ENCODE data around the gene RPS6KA3. TPM values are rescaled to one million over a fixed set of nuclear protein-coding genes. Genes with fewer than 3 reads are reported as not detected.
"Not testable (repeated sequence)": the region's sequence is repeated elsewhere in the genome, so short reads cannot be mapped to it uniquely, and the experiment has no call there.

Gene RPS6KA3
- total and polyA plus RNA-seq, 4 donors = 7.9 to 52.7 (median 27.7) TPM

GRCh38 chrX:20135944-20136343 lies 130.8 kb downstream of the RPS6KA3 start:
- intact Hi-C loops (cut with DNase I) = loop anchor here in 1 of 2 donors (10.0 kb wide), 1 partner anchor 231 kb away; no protein-coding TSS in a partner anchor
- ATAC-seq (ENCODE audit: low FRiP score) = no peak
- Histone ChIP-seq H3K4me3 (ENCODE audit: low read length in 2 of 2) (no peak overlapping the region), H3K36me3 (ENCODE audit: control insufficient read depth in 1 of 2, insufficient read depth in 2 of 2, low read length in 1 of 2) (peaks cover 0 to 4% of the 10 kb centered on the region in 2 donors), H3K9me3 (ENCODE audit: control insufficient read depth, low read length) (no peaks in the 10 kb centered on the region), H3K27me3 (ENCODE audit: control insufficient read depth in 1 of 2, insufficient read depth in 2 of 2, low read length in 1 of 2) (no peaks in the 10 kb centered on the region), H3K27ac (ENCODE audit: low read depth in 1 of 2, low read length in 2 of 2) (no peak overlapping the region), H3K4me1 (ENCODE audit: control insufficient read depth in 1 of 2, insufficient read depth in 2 of 2, low read length in 2 of 2) (no peaks in the 10 kb centered on the region)
- DNase-seq = no peak
- WGBS, 2 donors = 81 to 89% methylated on average over 5 of the region's 5 CpGs

- H3K27ac ChIP-seq (ENCODE audit: low read depth in 1 of 2, low read length in 2 of 2) = no peak overlapping the region
- H3K27me3 ChIP-seq (ENCODE audit: control insufficient read depth in 1 of 2, insufficient read depth in 2 of 2, low read length in 1 of 2) = no peaks in the 10 kb centered on the region
- H3K36me3 ChIP-seq (ENCODE audit: control insufficient read depth in 1 of 2, insufficient read depth in 2 of 2, low read length in 1 of 2) = peaks cover 0 to 4% of the 10 kb centered on the region in 2 donors
- no peak overlapping the region for H3K4me3 ChIP-seq (ENCODE audit: low read length in 2 of 2)
- no peaks in the 10 kb centered on the region for H3K9me3 ChIP-seq (ENCODE audit: control insufficient read depth, low read length)
- intact Hi-C loops (cut with DNase I) = loop anchor here in 1 of 2 donors (10.0 kb wide), 1 partner anchor 228 kb away; no protein-coding TSS in a partner anchor
- DNase-seq (no peak), ATAC-seq (ENCODE audit: low FRiP score) (no peak)
- 86 to 92% methylated on average over 1 of the region's 1 CpG for WGBS, 2 donors
- H3K4me1 ChIP-seq (ENCODE audit: control insufficient read depth in 1 of 2, insufficient read depth in 2 of 2, low read length in 2 of 2) = no peaks in the 10 kb centered on the region
Observed at GRCh38 chrX:20132666-20133065, 134.0 kb downstream of the RPS6KA3 start.

DNA sequence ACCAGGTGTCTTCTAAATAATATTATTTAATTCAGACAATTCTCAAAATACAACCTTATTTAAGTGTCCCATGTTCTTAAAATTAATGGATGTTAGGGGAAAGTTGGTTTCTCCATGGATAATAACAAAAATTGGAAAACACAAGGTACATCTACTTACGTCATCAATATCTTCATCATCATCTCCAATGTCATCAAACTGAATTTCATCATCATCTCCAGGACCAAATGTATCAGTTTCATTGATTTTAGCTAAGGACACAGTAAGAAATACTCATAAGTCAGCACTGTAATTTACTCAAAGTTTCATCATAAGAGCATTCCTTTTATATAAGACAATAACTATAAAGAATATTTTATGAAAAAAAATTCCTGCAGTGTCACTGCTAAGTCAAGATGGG lies 136.4 kb downstream of the RPS6KA3 start:
- DNase-seq (no peak), ATAC-seq (ENCODE audit: low FRiP score) (no peak)
- no peaks in the 10 kb centered on the region for H3K27me3 ChIP-seq (ENCODE audit: control insufficient read depth in 1 of 2, insufficient read depth in 2 of 2, low read length in 1 of 2)
- intact Hi-C loops (cut with DNase I) = loop anchor here in 1 of 2 donors (10.0 kb wide), 1 partner anchor 226 kb away; no protein-coding TSS in a partner anchor
- no peak overlapping the region for H3K27ac ChIP-seq (ENCODE audit: low read depth in 1 of 2, low read length in 2 of 2)
- H3K36me3 ChIP-seq (ENCODE audit: control insufficient read depth in 1 of 2, insufficient read depth in 2 of 2, low read length in 1 of 2) = no peaks in the 10 kb centered on the region
- no peak overlapping the region for H3K4me3 ChIP-seq (ENCODE audit: low read length in 2 of 2)
- H3K4me1 ChIP-seq (ENCODE audit: control insufficient read depth in 1 of 2, insufficient read depth in 2 of 2, low read length in 2 of 2) = no peaks in the 10 kb centered on the region
- WGBS, 2 donors = 93 to 96% methylated on average over 1 of the region's 1 CpG
- H3K9me3 ChIP-seq (ENCODE audit: control insufficient read depth, low read length) = no peaks in the 10 kb centered on the region

GRCh38 chrX:20129547-20129946 lies 137.2 kb downstream of the RPS6KA3 start:
- H3K9me3 ChIP-seq (ENCODE audit: control insufficient read depth, low read length) = no peaks in the 10 kb centered on the region
- WGBS, 2 donors = 57 to 63% methylated on average over 1 of the region's 1 CpG
- intact Hi-C loops (cut with DNase I) = no loop called here
- DNase-seq (no peak), ATAC-seq (ENCODE audit: low FRiP score) (no peak)
- no peaks in the 10 kb centered on the region for H3K36me3 ChIP-seq (ENCODE audit: control insufficient read depth in 1 of 2, insufficient read depth in 2 of 2, low read length in 1 of 2)
- no peaks in the 10 kb centered on the region for H3K27me3 ChIP-seq (ENCODE audit: control insufficient read depth in 1 of 2, insufficient read depth in 2 of 2, low read length in 1 of 2)
- no peaks in the 10 kb centered on the region for H3K4me1 ChIP-seq (ENCODE audit: control insufficient read depth in 1 of 2, insufficient read depth in 2 of 2, low read length in 2 of 2)
- H3K4me3 ChIP-seq (ENCODE audit: low read length in 2 of 2) = no peak overlapping the region
- H3K27ac ChIP-seq (ENCODE audit: low read depth in 1 of 2, low read length in 2 of 2) = no peak overlapping the region

- 49 to 64% methylated on average over 4 of the region's 4 CpGs for whole genome bisulfite sequencing, 2 donors
- Histone ChIP-seq H3K27ac (ENCODE audit: low read depth in 1 of 2, low read length in 2 of 2) (no peak overlapping the region), H3K27me3 (ENCODE audit: control insufficient read depth in 1 of 2, insufficient read depth in 2 of 2, low read length in 1 of 2) (no peaks in the 10 kb centered on the region), H3K36me3 (ENCODE audit: control insufficient read depth in 1 of 2, insufficient read depth in 2 of 2, low read length in 1 of 2) (no peaks in the 10 kb centered on the region), H3K9me3 (ENCODE audit: control insufficient read depth, low read length) (no peaks in the 10 kb centered on the region), H3K4me1 (ENCODE audit: control insufficient read depth in 1 of 2, insufficient read depth in 2 of 2, low read length in 2 of 2) (no peaks in the 10 kb centered on the region), H3K4me3 (ENCODE audit: low read length in 2 of 2) (no peak overlapping the region)
- ATAC-seq (ENCODE audit: low FRiP score) = no peak
- no peak for DNase-seq
- intact Hi-C loops (cut with DNase I) = no loop called here
Observed at GRCh38 chrX:20128670-20129069, 138.0 kb downstream of the RPS6KA3 start.

DNA sequence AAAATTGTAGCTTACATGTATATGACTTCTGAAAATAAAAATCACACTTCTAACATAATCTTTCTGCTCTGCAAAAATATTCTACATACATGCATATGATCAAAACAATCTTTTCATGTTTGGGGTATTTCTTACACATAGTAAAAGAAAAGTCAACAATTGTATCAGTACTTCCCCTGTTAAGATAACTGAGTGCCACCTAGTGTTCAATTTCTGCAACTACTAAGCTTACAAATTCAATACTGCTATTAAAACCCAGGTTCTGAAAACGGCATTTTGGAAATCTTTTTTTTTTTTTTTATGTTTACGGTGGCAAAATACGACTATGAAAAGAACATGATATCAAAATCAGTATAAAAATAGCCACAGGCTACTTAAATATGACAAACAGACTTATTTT lies 139.3 kb downstream of the RPS6KA3 start:
- H3K9me3 ChIP-seq (ENCODE audit: control insufficient read depth, low read length); H3K27me3 ChIP-seq (ENCODE audit: control insufficient read depth in 1 of 2, insufficient read depth in 2 of 2, low read length in 1 of 2); H3K4me3 ChIP-seq (ENCODE audit: low read length in 2 of 2); DNase-seq; H3K27ac ChIP-seq (ENCODE audit: low read depth in 1 of 2, low read length in 2 of 2); H3K36me3 ChIP-seq (ENCODE audit: control insufficient read depth in 1 of 2, insufficient read depth in 2 of 2, low read length in 1 of 2); H3K4me1 ChIP-seq (ENCODE audit: control insufficient read depth in 1 of 2, insufficient read depth in 2 of 2, low read length in 2 of 2); intact Hi-C loops (cut with DNase I): not testable (repeated sequence)
- WGBS, 2 donors = 1 to 3% methylated on average over 3 of the region's 3 CpGs
- ATAC-seq (ENCODE audit: low FRiP score) = peak; percentile 77

DNA sequence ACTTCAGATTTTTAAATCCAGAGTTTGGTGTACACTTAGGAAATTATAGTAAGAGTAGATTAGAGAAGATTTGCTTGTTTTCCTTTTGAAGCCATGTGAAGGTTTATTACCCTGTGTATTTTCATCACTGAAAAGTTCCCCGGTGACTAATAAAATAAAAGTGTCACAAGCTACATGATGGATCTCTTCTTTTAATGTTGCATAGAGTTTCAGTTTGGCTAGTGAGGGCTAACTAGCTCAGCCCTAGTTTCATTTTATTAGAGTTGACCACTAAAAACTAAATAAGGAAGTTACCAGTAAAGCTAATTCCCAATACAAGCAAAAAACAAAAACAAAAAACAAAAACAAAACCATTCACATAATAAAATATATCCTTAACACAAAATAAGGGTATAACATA lies 139.9 kb downstream of the RPS6KA3 start:
- H3K27ac ChIP-seq (ENCODE audit: low read depth in 1 of 2, low read length in 2 of 2); H3K4me1 ChIP-seq (ENCODE audit: control insufficient read depth in 1 of 2, insufficient read depth in 2 of 2, low read length in 2 of 2); DNase-seq; intact Hi-C loops (cut with DNase I); ATAC-seq (ENCODE audit: low FRiP score); H3K4me3 ChIP-seq (ENCODE audit: low read length in 2 of 2); H3K36me3 ChIP-seq (ENCODE audit: control insufficient read depth in 1 of 2, insufficient read depth in 2 of 2, low read length in 1 of 2); H3K9me3 ChIP-seq (ENCODE audit: control insufficient read depth, low read length); H3K27me3 ChIP-seq (ENCODE audit: control insufficient read depth in 1 of 2, insufficient read depth in 2 of 2, low read length in 1 of 2): not testable (repeated sequence)
- WGBS, 2 donors = 7 to 50% methylated on average over 1 of the region's 1 CpG

- intact Hi-C loops (cut with DNase I) = no loop called here
- no peaks in the 10 kb centered on the region for H3K4me1 ChIP-seq (ENCODE audit: control insufficient read depth in 1 of 2, insufficient read depth in 2 of 2, low read length in 2 of 2)
- H3K27me3 ChIP-seq (ENCODE audit: control insufficient read depth in 1 of 2, insufficient read depth in 2 of 2, low read length in 1 of 2) = no peaks in the 10 kb centered on the region
- no peak for DNase-seq
- no peaks in the 10 kb centered on the region for H3K36me3 ChIP-seq (ENCODE audit: control insufficient read depth in 1 of 2, insufficient read depth in 2 of 2, low read length in 1 of 2)
- no peak overlapping the region for H3K27ac ChIP-seq (ENCODE audit: low read depth in 1 of 2, low read length in 2 of 2)
- H3K4me3 ChIP-seq (ENCODE audit: low read length in 2 of 2) = no peak overlapping the region
- no peaks in the 10 kb centered on the region for H3K9me3 ChIP-seq (ENCODE audit: control insufficient read depth, low read length)
- ATAC-seq (ENCODE audit: low FRiP score) = no peak
Observed at GRCh38 chrX:20124964-20125363, 141.7 kb downstream of the RPS6KA3 start.

- intact Hi-C loops (cut with DNase I) = loop anchor here in 1 of 2 donors (10.0 kb wide), 1 partner anchor 213 kb away; no protein-coding TSS in a partner anchor
- ATAC-seq (ENCODE audit: low FRiP score) = no peak
Observed at GRCh38 chrX:20118065-20118824, 148.5 kb downstream of the RPS6KA3 start.

More at GRCh38 chrX:20118065-20118824, 148.5 kb downstream of the RPS6KA3 start:
- no peaks in the 10 kb centered on the region for H3K27me3 ChIP-seq (ENCODE audit: control insufficient read depth in 1 of 2, insufficient read depth in 2 of 2, low read length in 1 of 2)
- H3K36me3 ChIP-seq (ENCODE audit: control insufficient read depth in 1 of 2, insufficient read depth in 2 of 2, low read length in 1 of 2) = no peaks in the 10 kb centered on the region
- whole genome bisulfite sequencing, 2 donors = 26 to 32% methylated on average over 12 of the region's 12 CpGs
- no peak for DNase-seq
- no peak overlapping the region for H3K27ac ChIP-seq (ENCODE audit: low read depth in 1 of 2, low read length in 2 of 2)
- H3K4me3 ChIP-seq (ENCODE audit: low read length in 2 of 2) = no peak overlapping the region
- no peaks in the 10 kb centered on the region for H3K4me1 ChIP-seq (ENCODE audit: control insufficient read depth in 1 of 2, insufficient read depth in 2 of 2, low read length in 2 of 2)
- H3K9me3 ChIP-seq (ENCODE audit: control insufficient read depth, low read length) = no peaks in the 10 kb centered on the region
